22Rv1 (cell line): ENCODE data around the gene DFFB.

Experiments
- ZFX ChIP-seq: fragments of 450-650 bp; IDR thresholded peaks from 2 replicates; pipeline ENCODE4 v1.6.1; 2017; ENCODE audit warnings: antibody characterized with exemption, borderline replicate concordance
- TF ChIP-seq, protein P1 (sequence below): fragments of 450-650 bp; IDR thresholded peaks from 2 replicates; pipeline ENCODE4 v1.5.1; 2017; ENCODE audit warnings: mild to moderate bottlenecking

GRCh38 chr1:3923378-3924185 is 66.3 kb downstream of the DFFB start:
- TF ChIP-seq, protein P1, sequence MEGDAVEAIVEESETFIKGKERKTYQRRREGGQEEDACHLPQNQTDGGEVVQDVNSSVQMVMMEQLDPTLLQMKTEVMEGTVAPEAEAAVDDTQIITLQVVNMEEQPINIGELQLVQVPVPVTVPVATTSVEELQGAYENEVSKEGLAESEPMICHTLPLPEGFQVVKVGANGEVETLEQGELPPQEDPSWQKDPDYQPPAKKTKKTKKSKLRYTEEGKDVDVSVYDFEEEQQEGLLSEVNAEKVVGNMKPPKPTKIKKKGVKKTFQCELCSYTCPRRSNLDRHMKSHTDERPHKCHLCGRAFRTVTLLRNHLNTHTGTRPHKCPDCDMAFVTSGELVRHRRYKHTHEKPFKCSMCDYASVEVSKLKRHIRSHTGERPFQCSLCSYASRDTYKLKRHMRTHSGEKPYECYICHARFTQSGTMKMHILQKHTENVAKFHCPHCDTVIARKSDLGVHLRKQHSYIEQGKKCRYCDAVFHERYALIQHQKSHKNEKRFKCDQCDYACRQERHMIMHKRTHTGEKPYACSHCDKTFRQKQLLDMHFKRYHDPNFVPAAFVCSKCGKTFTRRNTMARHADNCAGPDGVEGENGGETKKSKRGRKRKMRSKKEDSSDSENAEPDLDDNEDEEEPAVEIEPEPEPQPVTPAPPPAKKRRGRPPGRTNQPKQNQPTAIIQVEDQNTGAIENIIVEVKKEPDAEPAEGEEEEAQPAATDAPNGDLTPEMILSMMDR: no peak
- TF ChIP-seq ZFX: no peak
